Hepatic stellate cell (primary cell): ENCODE results near the gene TNFAIP2.

Experiments
- DNase-seq: peaks from one replicate; pipeline ENCODE4 v3.0.0; 2011; ENCODE audit warnings: low spot score

Gene TNFAIP2

GRCh38 chr14:103094406-103095209 is 28.7 kb upstream of the TNFAIP2 start, which contains the start of gene EXOC3L4:
Gene EXOC3L4, plus strand, starts transcription at chr14:103094725. Its CDS starts 5,495 bp downstream, at chr14:103100220.
- peak; percentile 77 for DNase-seq

GRCh38 chr14:103095210-103095778 is 28.0 kb upstream of the TNFAIP2 start:
- no peak for DNase-seq

DNA sequence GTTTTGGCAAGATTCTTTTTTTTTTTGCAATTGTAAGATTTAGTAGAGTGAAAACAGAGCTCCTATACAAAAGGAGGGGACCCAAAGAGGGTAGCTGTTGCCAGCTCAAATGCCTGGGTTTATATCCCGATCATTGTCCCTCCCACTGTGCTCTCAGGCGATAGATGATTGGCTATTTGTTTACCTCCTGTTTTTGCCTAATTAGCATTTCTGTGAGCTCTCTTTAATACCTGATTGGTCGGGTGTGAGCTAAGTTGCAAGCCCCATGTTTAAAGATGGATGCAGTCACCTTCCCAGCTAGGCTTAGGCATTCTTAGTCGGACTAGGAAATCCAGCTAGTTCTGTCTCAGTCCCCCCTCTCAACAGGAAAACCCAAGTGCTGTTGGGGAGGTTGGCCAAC is 26.9 kb upstream of the TNFAIP2 start:
- no peak for DNase-seq

DNA sequence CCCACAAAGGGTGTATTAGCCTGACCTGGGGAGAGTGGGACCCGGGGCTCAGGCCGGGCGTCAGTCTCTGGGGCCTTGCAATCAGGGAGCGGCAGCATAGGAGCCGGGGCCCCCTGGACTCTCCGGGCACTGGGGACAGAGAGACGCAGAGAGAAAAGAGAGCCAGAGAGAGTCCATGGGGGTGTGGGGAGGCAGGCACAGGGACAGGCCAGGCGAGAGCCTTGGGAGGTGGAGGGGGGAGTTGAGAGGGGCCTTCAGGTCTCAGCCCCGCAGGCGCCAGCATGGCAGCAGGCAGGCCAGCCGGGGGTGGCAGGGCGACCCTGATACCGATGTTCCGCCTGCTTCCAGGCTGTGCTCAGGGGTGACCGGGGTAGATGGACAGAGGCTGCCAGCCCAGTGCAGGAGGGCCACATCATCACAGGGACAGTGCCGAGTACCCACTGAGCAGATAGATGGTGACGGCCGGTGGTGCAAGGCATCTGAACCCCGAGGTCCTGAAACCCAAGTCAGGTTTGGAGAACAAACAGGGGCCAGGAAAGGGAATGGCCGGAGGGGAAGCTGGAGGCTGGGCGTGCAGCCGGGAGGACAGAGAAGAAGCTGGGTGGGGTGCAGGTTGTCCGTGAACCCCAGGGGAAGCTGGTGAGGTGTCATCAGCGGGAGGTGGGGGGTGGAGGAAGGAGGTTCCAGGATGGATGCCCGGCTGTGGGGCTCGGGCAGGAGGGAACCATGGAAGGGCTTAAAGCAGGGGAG is 25.8 kb upstream of the TNFAIP2 start:
- no peak for DNase-seq

- DNase-seq = no peak
These were observed 25.0 kb upstream of the TNFAIP2 start for GRCh38 chr14:103097994-103098957.

DNA sequence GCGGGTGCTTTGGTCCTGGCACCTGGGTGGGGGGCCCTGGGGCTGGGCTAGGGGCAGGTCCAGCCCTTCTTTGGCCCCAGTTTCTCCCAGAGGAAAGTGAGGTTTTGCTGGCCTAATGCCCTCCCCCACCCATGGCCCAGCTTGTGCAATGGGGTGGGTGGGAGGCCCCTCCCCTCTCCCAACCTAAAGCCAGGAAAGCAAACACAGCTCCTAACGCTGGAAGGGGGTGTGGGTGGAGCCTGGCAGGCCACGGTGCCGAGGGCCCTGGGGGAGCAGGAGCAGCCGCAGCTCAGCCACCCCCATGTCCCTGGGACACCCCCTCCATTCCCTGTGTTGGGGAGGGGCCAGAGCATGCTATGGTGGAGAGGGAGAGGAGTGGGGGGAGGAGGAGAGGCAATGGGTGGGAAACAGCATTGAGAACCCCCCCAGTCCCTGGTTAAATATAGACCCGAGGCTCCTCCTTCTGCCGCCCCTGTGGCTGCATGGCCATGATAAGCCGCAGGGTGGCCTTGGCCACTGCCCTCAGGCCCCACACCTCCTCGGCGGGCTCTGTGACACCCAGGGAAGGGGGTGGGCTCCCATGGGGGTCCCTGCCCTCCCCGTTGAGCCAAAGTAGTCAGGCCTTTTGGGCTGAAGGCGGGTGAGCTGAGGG is 24.1 kb upstream of the TNFAIP2 start:
- no peak for DNase-seq

DNA sequence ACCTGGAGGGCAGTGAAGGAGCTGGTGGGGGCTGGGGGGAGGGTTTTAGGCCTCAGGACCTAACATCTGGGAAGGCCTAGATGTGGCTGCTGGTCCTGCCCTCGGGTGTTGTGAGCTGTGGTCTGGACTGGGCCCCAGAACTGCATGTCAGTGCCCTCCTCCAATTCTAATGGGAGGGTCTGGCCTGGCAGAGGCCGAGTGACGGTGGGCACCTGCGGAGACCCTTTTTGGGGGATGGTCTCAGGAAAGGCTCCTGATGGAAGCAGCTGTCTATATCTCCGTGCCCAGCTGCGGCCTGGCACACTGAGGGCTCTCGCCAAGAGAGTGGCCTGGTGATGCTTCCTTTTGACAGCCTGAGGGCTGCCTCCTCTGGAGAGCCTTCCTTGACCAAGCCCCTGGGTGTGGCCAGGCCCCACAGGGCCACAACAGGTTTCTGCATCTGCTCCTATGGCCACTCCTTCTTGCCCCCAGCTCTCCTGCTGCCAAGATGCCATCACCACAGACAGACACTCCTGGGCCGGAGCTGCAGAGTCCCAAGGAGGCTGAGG is 23.5 kb upstream of the TNFAIP2 start:
- DNase-seq = no peak

GRCh38 chr14:103100281-103101121 is 22.8 kb upstream of the TNFAIP2 start:
- no peak for DNase-seq

GRCh38 chr14:103101257-103101962 is 21.9 kb upstream of the TNFAIP2 start:
- DNase-seq = no peak

- no peak for DNase-seq
These were observed 21.1 kb upstream of the TNFAIP2 start for GRCh38 chr14:103101963-103102688.

DNA sequence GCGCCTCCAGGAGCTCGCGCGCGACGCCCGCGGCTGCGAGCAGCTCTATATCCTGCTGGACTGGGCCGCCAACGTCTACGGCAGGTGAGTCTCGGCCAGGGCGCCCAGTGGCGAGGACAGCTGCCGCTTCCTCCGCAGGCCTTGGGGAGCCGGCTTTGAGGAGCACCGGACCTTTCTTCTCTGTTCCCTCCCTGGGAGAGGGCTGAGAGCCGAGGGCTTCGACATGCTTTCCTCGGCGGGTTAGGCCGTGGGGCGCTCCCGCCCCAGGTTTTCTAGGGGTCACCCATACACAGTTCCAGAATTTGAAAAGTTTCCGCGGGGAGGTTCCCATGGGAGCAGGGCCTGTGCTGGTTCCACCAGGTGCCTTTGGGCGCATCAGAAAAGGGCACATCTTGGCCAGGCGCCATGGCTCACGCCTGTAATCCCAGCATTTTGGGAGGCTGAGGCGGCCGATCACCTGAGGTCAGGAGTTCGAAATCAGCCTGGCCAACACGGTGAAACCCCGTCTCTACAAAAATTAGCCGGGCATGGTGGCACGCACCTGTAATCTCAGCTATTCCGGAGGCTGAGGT is 20.5 kb upstream of the TNFAIP2 start:
- DNase-seq = no peak

GRCh38 chr14:103103461-103104388 is 19.5 kb upstream of the TNFAIP2 start:
- peak; percentile 77 for DNase-seq

DNA sequence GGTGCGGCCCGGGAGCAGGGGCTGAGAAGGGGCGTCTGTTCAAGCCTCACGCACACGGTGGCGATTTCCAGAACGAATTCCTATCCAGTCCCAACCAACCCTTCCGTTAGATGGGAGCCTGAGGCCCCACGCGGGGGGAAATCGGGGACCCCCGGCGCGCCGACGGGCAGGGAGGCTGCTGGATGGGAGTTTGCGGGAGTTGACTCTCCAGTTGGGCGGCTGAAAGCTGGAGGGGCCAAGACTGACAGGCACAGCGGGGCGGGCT is 18.9 kb upstream of the TNFAIP2 start:
- DNase-seq = no peak

- DNase-seq = peak; percentile 75
These were observed 18.4 kb upstream of the TNFAIP2 start for GRCh38 chr14:103104654-103105452.

DNA sequence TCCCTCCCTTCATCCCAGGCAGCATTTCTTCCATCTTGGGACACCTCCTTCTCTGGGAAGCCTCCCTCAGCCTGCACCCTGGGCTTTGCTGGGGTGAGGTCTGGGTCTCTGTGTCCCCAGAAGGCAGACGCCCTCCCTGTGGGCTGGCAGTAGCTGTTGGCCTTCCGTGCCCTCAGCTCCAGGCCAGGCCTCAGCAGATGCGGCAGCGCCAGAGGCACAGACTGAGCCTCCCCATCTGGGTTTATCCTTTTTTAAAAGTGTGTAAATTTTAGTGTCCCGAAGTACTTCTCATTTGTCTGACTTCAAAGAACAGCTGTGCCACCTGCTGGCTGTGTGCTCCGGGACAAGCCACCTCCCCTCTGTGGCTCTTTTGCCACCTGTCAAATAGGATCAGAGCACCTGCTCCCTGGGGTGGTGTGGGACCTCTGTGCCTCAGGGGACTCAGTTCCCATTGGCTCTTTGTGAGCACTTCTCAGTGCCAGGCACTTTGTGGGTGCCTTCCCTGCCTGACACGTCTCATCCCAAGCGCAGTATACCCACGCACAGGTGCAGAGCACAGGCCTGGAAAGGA is 17.6 kb upstream of the TNFAIP2 start:
- no peak for DNase-seq

DNA sequence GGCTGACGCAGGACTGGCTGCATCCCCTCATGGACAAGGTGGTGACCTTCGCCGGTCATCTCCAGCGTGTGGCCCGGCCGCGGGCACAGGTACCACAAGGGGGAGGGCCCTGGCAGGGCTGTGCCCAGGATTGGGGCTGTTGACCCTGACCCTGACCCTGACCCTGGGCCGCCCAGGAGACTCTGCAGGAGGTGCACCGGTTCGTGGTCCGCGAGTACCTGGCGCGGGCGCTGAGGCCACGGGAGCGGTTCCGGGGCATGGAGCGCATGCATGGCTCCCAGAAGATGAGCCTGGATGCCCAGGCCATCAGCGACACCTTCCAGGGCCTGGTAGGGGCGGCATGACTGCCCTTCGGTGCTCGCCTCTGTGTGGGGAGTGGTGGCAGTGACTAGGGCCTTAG is 15.8 kb upstream of the TNFAIP2 start:
- DNase-seq = no peak
